Measurements from ENCODE around the gene DNAJC1.
"Not testable (repeated sequence)": the region's sequence is repeated elsewhere in the genome, so short reads cannot be mapped to it uniquely, and the experiment has no call there.

The DNAJC1 gene

DNA sequence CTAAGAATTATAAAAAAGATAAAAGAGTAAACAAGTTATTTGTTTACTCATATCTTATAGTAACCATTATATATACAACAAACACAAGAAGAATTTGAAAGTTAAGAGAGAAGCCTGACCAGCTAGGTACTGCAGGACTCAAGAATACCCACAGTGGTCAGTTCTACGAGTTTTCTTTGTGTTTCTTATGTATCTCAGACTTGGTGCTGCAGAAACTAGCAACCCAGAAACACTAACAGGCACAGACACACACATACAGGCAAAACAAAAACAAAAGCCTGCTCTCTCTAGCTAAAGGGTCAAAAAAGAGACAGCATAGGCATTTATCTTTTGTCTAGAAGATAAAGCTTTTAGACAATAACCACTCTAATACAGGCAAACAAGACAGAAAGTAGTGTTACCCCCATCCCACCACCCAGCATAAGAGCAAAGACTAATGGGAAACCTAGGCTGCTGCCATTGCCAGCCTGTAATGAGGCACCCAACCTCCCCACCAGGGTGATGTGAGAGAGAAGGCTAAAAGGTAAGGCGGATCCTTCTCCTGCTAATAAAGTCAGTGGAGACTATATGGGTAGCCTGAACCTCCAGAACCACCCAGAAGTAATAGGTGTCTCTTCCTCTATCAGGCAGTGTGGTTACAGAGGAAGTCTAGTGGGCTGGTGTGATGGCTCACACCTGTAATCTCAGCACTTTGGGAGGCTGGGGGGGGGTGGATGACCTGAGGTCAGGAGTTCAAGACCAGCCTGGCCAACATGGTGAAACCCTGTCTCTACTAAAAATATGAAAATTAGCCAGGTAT lies 113.9 kb downstream of the DNAJC1 start:
- TF ChIP-seq TAF1 (IDR thresholded peaks at IDR 0.05; ENCODE audit: borderline replicate concordance, low read depth, low read length), result no peak
- no peak; the same call in 1 of the 2 replicates for TF ChIP-seq POLR2AphosphoS5 (IDR thresholded peaks at IDR 0.05; ENCODE audit: low read depth, low read length)
- TF ChIP-seq POLR2A (IDR thresholded peaks at IDR 0.05; ENCODE audit: low read depth, low read length), result no peak
- peak; percentile 54 for FAIRE-seq
- no peak for DNase-seq (ENCODE audit: insufficient read length)

DNA sequence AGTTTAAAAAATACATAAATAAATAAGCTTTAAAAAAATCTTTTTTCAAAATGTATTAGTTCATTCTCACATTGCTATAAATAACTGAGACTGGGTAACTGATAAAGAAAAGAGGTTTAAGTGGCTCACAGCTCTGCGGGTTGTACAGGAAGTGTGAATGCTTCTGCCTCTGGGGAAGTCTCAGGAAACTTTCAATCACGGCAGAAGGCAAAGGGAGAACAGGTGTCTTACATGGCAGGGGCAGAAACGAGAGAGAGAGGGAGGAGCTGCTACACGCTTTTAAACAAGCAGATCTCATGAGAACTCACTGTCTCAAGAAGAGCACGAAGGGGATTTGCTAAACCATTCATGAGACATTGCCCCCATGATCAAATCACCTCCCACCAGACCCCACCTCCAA lies 114.6 kb downstream of the DNAJC1 start:
- TF ChIP-seq POLR2A (IDR thresholded peaks at IDR 0.05; ENCODE audit: low read depth, low read length) (peak; percentile 55; the same call in 1 of the 2 replicates), TAF1 (IDR thresholded peaks at IDR 0.05; ENCODE audit: borderline replicate concordance, low read depth, low read length) (no peak), POLR2AphosphoS5 (IDR thresholded peaks at IDR 0.05; ENCODE audit: low read depth, low read length) (0 out of 2 replicates have a peak, but pooled peaks have one; percentile 63)
- FAIRE-seq (peak; percentile 95), DNase-seq (ENCODE audit: insufficient read length) (no peak)

DNA sequence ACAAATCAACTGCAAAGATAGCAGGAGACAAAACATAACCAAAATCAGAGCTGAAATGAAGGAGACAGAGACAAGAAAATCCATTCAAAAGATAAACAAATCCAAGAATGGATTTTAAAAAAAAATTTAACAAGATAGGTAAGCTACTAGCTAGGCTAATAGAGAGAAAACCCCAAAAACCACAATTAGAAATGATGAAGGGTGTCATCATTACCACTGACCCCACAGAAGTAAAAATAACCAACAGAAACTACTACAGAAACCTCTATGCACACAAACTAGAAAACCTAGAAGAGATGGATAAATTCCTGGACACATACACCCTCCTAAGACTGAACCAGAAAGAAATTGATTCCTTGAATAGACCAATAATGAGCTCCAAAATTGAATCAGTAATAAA lies 117.6 kb downstream of the DNAJC1 start:
- TF ChIP-seq TAF1 (IDR thresholded peaks at IDR 0.05; ENCODE audit: borderline replicate concordance, low read depth, low read length) (no peak), POLR2A (IDR thresholded peaks at IDR 0.05; ENCODE audit: low read depth, low read length) (no peak), POLR2AphosphoS5 (IDR thresholded peaks at IDR 0.05; ENCODE audit: low read depth, low read length) (no peak)
- DNase-seq (ENCODE audit: insufficient read length) (no peak), FAIRE-seq (no peak)

DNA sequence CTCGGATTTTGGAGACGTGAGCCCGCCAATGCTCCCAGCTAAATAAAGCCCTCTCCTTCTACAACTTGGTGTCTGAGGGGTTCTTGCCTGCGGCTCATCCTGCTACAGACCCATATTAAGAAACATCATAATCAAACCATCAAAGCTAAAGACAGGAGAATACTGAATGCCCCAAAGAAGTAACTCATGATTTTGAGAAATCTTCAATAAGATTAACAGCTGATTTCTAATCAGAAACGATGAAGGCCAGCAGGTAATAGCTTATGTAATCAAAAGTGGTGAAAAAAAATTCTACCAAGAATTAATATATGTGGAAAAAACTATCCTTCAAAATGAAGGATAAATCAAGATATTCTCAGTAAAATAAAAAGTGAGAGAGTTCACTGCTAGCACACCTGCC lies 130.3 kb downstream of the DNAJC1 start:
- TF ChIP-seq POLR2AphosphoS5 (IDR thresholded peaks at IDR 0.05; ENCODE audit: low read depth, low read length) (no peak), POLR2A (IDR thresholded peaks at IDR 0.05; ENCODE audit: low read depth, low read length) (no peak), TAF1 (IDR thresholded peaks at IDR 0.05; ENCODE audit: borderline replicate concordance, low read depth, low read length) (no peak)
- no peak for DNase-seq (ENCODE audit: insufficient read length)
- FAIRE-seq, result no peak

DNA sequence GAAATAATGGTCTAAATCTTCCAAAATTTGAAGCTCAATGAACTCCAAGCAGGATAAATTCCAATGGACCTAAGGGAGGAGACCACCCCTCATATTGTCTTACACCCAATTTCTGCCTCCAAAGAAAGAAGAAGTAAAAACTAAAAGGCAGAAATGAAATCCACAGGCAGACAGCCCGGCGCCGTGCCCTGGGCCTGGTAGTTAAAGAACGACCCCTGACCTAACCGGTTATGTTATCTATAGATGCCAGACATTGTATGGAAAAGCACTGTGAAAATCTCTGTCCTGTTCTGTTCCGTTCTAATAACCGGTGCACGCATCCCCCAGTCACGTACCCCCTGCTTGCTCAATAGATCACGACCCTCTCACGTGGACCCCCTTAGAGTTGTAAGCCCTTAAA lies 130.8 kb downstream of the DNAJC1 start:
- DNase-seq (ENCODE audit: insufficient read length); FAIRE-seq: not testable (repeated sequence)

DNA sequence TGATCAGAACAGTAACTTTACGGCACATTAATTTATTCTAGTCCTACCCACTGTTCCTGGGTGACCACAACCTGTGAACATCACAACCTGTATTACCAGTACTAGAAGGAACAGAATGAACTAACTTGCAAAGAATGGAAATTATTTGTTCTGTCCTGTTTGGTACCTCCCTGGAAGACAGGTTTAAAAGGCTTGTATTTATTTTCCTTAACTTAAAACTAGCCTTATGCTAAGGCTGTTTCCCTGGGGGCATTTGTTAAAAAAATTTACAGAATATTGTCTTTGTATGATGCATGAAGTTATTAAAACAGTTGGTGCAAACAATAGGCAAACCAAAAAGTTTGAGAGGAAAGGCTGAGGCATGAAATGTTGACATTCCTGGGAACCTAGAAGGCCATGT lies 132.7 kb downstream of the DNAJC1 start:
- FAIRE-seq (no peak), DNase-seq (ENCODE audit: insufficient read length) (no peak)
- no peak for TF ChIP-seq POLR2AphosphoS5 (IDR thresholded peaks at IDR 0.05; ENCODE audit: low read depth, low read length)
- TF ChIP-seq TAF1 (IDR thresholded peaks at IDR 0.05; ENCODE audit: borderline replicate concordance, low read depth, low read length), result no peak

DNA sequence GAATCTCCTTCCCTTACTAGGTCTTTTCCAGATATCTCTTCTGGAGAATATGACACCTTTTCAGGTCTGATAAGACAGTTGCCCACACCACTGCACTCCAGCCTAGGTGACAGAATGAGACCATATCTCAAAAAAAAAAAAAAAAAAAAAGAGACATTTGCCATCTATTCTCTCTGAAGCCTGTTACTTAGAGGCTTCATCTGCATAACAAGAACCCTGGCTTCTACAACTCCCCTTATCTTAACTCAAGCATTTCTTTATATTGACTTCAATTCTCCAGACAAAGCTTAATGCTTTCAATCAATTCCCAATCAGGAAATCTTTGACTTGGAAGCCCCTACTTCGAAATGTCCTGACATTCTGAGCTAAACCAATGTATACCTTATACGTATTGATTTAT lies 134.4 kb downstream of the DNAJC1 start:
- not testable (repeated sequence) for DNase-seq (ENCODE audit: insufficient read length); FAIRE-seq

DNA sequence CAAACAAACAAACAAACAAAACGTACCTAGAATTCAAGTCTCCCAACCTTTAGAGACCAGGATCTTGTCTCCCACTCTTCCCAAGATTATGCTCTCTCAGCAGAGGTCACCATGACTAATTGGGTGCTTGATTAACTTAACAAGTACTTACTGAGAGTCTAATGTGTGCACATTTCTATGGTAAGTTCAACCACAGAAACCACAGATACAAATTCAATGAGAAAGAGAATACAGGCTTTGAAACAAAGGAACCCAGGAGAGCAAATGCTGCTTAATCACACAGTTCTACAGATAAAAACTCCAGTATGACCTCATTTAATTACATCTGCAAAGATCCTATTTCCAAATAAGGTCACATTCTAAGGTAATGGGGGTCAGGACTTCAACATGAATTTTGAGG lies 142.8 kb downstream of the DNAJC1 start:
- FAIRE-seq (no peak), DNase-seq (ENCODE audit: insufficient read length) (no peak)
- no peak for TF ChIP-seq POLR2A (IDR thresholded peaks at IDR 0.05; ENCODE audit: low read depth, low read length)
- no peak for TF ChIP-seq TAF1 (IDR thresholded peaks at IDR 0.05; ENCODE audit: borderline replicate concordance, low read depth, low read length)
- TF ChIP-seq POLR2AphosphoS5 (IDR thresholded peaks at IDR 0.05; ENCODE audit: low read depth, low read length), result no peak

DNA sequence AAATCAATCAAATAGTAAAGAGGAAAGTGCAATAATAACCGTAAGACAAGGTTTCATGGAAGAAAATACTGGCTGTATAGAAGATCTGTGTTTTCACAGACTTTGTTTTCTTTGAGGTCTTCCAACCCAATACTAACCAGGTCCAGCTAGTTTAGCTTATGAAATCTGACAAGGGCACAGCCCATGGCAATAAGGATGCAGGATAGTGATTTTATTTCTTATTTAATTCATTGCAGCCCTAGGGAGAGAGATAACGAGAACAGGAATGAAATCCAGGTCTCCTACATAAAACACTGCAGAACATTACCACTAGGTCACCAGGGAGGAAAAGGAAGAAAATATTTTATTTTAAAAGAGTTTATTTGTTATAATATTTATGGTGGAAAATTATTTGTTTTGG lies 145.1 kb downstream of the DNAJC1 start:
- DNase-seq (ENCODE audit: insufficient read length) (no peak), FAIRE-seq (no peak)
- no peak for TF ChIP-seq TAF1 (IDR thresholded peaks at IDR 0.05; ENCODE audit: borderline replicate concordance, low read depth, low read length)

DNA sequence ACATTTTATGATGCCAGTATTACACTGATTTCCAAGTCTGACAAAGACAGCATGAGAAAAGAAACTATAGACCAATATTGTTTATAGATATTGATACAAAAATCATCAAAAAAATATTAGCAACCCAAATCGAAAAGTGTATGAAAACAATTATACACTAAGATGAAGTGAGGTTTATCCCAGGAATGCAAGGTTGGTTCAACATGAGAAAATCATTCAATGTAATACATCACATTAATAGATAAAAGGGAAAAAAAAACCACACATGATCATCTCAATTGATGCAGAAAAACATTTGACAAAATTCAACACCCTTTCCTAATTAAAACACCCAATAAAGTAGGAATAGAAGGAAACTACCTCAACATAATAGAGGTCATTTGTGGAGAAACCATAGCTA lies 153.9 kb downstream of the DNAJC1 start:
- TF ChIP-seq POLR2A (IDR thresholded peaks at IDR 0.05; ENCODE audit: low read depth, low read length), result no peak
- no peak for TF ChIP-seq POLR2AphosphoS5 (IDR thresholded peaks at IDR 0.05; ENCODE audit: low read depth, low read length)
- TF ChIP-seq TAF1 (IDR thresholded peaks at IDR 0.05; ENCODE audit: borderline replicate concordance, low read depth, low read length), result no peak
- FAIRE-seq, result no peak

DNA sequence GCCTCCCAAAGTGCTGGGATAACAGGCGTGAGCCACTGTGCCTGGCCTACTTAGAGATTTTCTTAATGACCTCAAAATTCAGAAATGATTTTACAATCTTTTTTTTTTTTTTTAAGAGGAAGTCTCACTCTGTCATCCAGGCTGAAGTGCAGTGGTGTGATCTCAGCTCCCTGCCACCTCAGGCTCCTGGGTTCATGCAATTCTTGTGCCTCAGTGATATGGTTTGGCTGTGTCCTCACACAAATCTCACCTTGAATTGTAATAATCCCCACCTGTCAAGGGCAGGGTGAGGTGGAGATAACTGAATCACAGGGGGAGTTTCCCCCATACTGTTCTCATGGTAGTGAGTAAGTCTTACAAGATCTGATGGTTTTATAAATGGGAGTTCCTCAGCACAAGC lies 159.9 kb downstream of the DNAJC1 start:
- FAIRE-seq, result no peak
- TF ChIP-seq POLR2A (IDR thresholded peaks at IDR 0.05; ENCODE audit: low read depth, low read length), result no peak
- no peak for TF ChIP-seq POLR2AphosphoS5 (IDR thresholded peaks at IDR 0.05; ENCODE audit: low read depth, low read length)
- no peak for TF ChIP-seq TAF1 (IDR thresholded peaks at IDR 0.05; ENCODE audit: borderline replicate concordance, low read depth, low read length)

More for the DNA sequence above, 153.9 kb downstream of the DNAJC1 start:
- no peak for DNase-seq (ENCODE audit: insufficient read length)

DNA sequence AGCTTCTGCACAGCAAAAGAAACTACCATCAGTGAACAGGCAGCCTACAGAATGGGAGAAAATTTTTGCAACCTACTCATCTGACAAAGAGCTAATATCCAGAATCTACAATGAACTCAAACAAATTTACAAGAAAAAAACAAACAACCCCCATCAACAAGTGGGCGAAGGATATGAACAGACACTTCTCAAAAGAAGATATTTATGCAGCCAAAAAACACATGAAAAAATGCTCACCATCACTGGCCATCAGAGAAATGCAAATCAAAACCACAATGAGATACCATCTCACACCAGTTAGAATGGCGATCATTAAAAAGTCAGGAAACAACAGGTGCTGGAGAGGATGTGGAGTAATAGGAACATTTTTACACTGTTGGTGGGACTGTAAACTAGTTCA lies 162.3 kb downstream of the DNAJC1 start:
- FAIRE-seq; DNase-seq (ENCODE audit: insufficient read length): not testable (repeated sequence)

More for the DNA sequence above, 159.9 kb downstream of the DNAJC1 start:
- DNase-seq (ENCODE audit: insufficient read length), result no peak

DNA sequence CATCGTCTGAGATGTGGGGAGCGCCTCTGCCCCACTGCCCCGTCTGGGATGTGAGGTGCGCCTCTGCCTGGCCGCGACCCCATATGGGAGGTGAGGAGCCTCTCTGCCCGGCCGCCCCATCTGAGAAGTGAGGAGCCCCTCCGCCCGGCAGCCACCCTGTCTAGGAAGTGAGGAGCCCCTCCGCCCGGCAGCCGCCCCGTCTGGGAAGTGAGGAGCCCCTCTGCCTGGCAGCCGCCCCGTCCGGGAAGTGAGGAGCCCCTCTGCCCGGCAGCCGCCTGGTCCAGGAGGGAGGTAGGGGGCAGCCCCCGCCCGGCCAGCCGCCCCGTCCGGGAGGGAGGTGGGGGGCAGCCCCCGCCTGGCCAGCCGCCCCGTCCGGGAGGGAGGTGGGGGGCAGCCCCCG lies 166.0 kb downstream of the DNAJC1 start:
- FAIRE-seq; DNase-seq (ENCODE audit: insufficient read length): not testable (repeated sequence)

DNA sequence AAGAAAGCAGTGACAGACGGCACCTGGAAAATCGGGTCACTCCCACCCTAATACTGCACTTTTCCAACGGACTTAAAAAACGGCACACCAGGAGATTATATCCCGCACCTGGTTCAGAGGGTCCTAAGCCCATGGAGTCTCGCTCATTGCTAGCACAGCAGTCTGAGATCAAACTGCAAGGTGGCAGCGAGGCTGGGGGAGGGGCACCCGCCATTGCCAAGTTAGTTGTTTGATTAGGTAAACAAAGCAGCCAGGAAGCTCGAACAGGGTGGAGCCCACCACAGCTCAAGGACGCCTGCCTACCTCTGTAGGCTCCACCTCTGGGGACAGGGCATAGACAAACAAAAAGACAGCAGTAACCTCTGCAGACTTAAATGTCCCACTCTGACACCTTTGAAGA lies 169.0 kb downstream of the DNAJC1 start:
- not testable (repeated sequence) for FAIRE-seq; DNase-seq (ENCODE audit: insufficient read length)

All from GM12892 (cell line).